Ishikawa (cell line): Measurements from ENCODE around the gene GARNL3.

ENCODE experiments used
- CEBPB ChIP-seq: IDR thresholded peaks from 2 replicates; pipeline ENCODE4 v1.6.1; 2012
- CREB1 ChIP-seq: IDR thresholded peaks from 2 replicates; pipeline ENCODE4 v1.6.1; 2012; ENCODE audit warnings: low read depth
- EGR1 ChIP-seq: IDR thresholded peaks from 2 replicates; pipeline ENCODE4 v1.6.1; 2012
- EP300 ChIP-seq: IDR thresholded peaks from 2 replicates; pipeline ENCODE4 v1.6.1; 2012; ENCODE audit warnings: borderline replicate concordance
- FOXM1 ChIP-seq: IDR thresholded peaks from 2 replicates; pipeline ENCODE4 v1.6.1; 2012; ENCODE audit warnings: low read depth, borderline replicate concordance
- MAX ChIP-seq: IDR thresholded peaks from 2 replicates; pipeline ENCODE4 v1.6.1; 2012
- NFIC ChIP-seq: IDR thresholded peaks from 2 replicates; pipeline ENCODE4 v1.6.1; 2012
- RAD21 ChIP-seq: IDR thresholded peaks from 2 replicates; pipeline ENCODE4 v1.6.1; 2012; ENCODE audit warnings: low read depth
- REST ChIP-seq: IDR thresholded peaks from 2 replicates; pipeline ENCODE4 v1.6.1; 2012; ENCODE audit warnings: low read depth, mild to moderate bottlenecking
- TAF1 ChIP-seq: IDR thresholded peaks from 2 replicates; pipeline ENCODE4 v1.6.1; 2012; ENCODE audit warnings: low read depth, mild to moderate bottlenecking
- TCF12 ChIP-seq: IDR thresholded peaks from 2 replicates; pipeline ENCODE4 v1.6.1; 2012; ENCODE audit warnings: low read depth
- TEAD4 ChIP-seq: IDR thresholded peaks from 2 replicates; pipeline ENCODE4 v1.6.1; 2012
- USF1 ChIP-seq: IDR thresholded peaks from 2 replicates; pipeline ENCODE4 v1.6.1; 2012
- YY1 ChIP-seq: IDR thresholded peaks from 2 replicates; pipeline ENCODE4 v1.6.1; 2012; ENCODE audit warnings: low read depth
- ZBTB7A ChIP-seq: IDR thresholded peaks from 2 replicates; pipeline ENCODE4 v1.6.1; 2012; ENCODE audit warnings: low read depth

Gene GARNL3

GRCh38 chr9:127345566-127345965 lies 81.0 kb downstream of the GARNL3 start:
- TF ChIP-seq TAF1 = no peak
- no peak for TF ChIP-seq MAX
- no peak for TF ChIP-seq USF1
- TF ChIP-seq NFIC = no peak
- TF ChIP-seq CREB1 = no peak
- no peak for TF ChIP-seq TEAD4
- no peak for TF ChIP-seq YY1
- no peak for TF ChIP-seq EGR1

GRCh38 chr9:127346584-127346983 lies 82.0 kb downstream of the GARNL3 start:
- TF ChIP-seq TCF12 (no peak), CREB1 (no peak), EGR1 (no peak), CEBPB (no peak), TAF1 (no peak), TEAD4 (no peak), FOXM1 (no peak), MAX (no peak), RAD21 (no peak)

GRCh38 chr9:127347831-127348776 lies 83.5 kb downstream of the GARNL3 start:
- TF ChIP-seq REST (no peak), USF1 (no peak), EGR1 (no peak), RAD21 (peak; percentile 40), TAF1 (no peak)

GRCh38 chr9:127349483-127350113 lies 85.0 kb downstream of the GARNL3 start:
- TF ChIP-seq NFIC (no peak), MAX (no peak), TEAD4 (no peak), YY1 (no peak), TAF1 (no peak), TCF12 (no peak), CREB1 (no peak), CEBPB (no peak), EP300 (no peak), RAD21 (no peak), ZBTB7A (no peak), FOXM1 (no peak), USF1 (no peak), EGR1 (no peak), REST (no peak)
